Measurements from ENCODE around the gene OCSTAMP. TPM values are rescaled to one million over a fixed set of nuclear protein-coding genes. Genes with fewer than 3 reads are reported as not detected.

Gene OCSTAMP
- polyA plus RNA-seq, 4 donors, result 0.01 TPM; not detected in 3

- Histone ChIP-seq H3K27ac (ENCODE audit: low read depth in 1 of 3, low read length in 2 of 3) (no peak overlapping the region), H3K4me3 (ENCODE audit: low read depth in 1 of 3, low read length in 3 of 3) (no peak overlapping the region), H3K27me3 (ENCODE audit: control insufficient read depth in 3 of 3, insufficient read depth in 3 of 3, low read length in 3 of 3) (no peaks in the 10 kb centered on the region), H3K9me3 (ENCODE audit: control insufficient read depth in 2 of 2, insufficient read depth in 1 of 2, low read depth in 1 of 2, low read length in 1 of 2) (peaks cover 0 to 3% of the 10 kb centered on the region in 2 donors), H3K4me1 (ENCODE audit: control insufficient read depth in 3 of 3, insufficient read depth in 2 of 3, low read depth in 1 of 3, low read length in 2 of 3) (no peaks in the 10 kb centered on the region), H3K36me3 (ENCODE audit: control insufficient read depth in 3 of 3, insufficient read depth in 2 of 3, low read depth in 1 of 3, low read length in 3 of 3) (no peaks in the 10 kb centered on the region)
- no peak for FAIRE-seq
- DNase-seq, result no peak
- 76 to 81% (median 79%) methylated on average over 6 of the region's 6 CpGs for WGBS, 3 donors
Observed at GRCh38 chr20:46576774-46577395, 26.4 kb upstream of the OCSTAMP start.

- Histone ChIP-seq H3K4me3 (ENCODE audit: low read depth in 1 of 3, low read length in 3 of 3) (no peak overlapping the region), H3K9me3 (ENCODE audit: control insufficient read depth in 2 of 2, insufficient read depth in 1 of 2, low read depth in 1 of 2, low read length in 1 of 2) (peaks cover 0 to 1% of the 10 kb centered on the region in 2 donors), H3K27me3 (ENCODE audit: control insufficient read depth in 3 of 3, insufficient read depth in 3 of 3, low read length in 3 of 3) (no peaks in the 10 kb centered on the region), H3K4me1 (ENCODE audit: control insufficient read depth in 3 of 3, insufficient read depth in 2 of 3, low read depth in 1 of 3, low read length in 2 of 3) (no peaks in the 10 kb centered on the region), H3K27ac (ENCODE audit: low read depth in 1 of 3, low read length in 2 of 3) (no peak overlapping the region), H3K36me3 (ENCODE audit: control insufficient read depth in 3 of 3, insufficient read depth in 2 of 3, low read depth in 1 of 3, low read length in 3 of 3) (no peaks in the 10 kb centered on the region)
- FAIRE-seq (no peak), DNase-seq (no peak)
- WGBS, 3 donors, result 46 to 54% (median 50%) methylated on average over 9 of the region's 9 CpGs
Observed at GRCh38 chr20:46575937-46576461, 25.5 kb upstream of the OCSTAMP start.

- 49 to 77% (median 62%) methylated on average over 5 of the region's 5 CpGs for WGBS, 3 donors
- no peak for DNase-seq
- Histone ChIP-seq H3K4me1 (ENCODE audit: control insufficient read depth in 3 of 3, insufficient read depth in 2 of 3, low read depth in 1 of 3, low read length in 2 of 3) (no peaks in the 10 kb centered on the region), H3K9me3 (ENCODE audit: control insufficient read depth in 2 of 2, insufficient read depth in 1 of 2, low read depth in 1 of 2, low read length in 1 of 2) (no peaks in the 10 kb centered on the region), H3K36me3 (ENCODE audit: control insufficient read depth in 3 of 3, insufficient read depth in 2 of 3, low read depth in 1 of 3, low read length in 3 of 3) (no peaks in the 10 kb centered on the region), H3K4me3 (ENCODE audit: low read depth in 1 of 3, low read length in 3 of 3) (no peak overlapping the region), H3K27me3 (ENCODE audit: control insufficient read depth in 3 of 3, insufficient read depth in 3 of 3, low read length in 3 of 3) (no peaks in the 10 kb centered on the region), H3K27ac (ENCODE audit: low read depth in 1 of 3, low read length in 2 of 3) (no peak overlapping the region)
- no peak for FAIRE-seq
Observed at GRCh38 chr20:46575394-46575793, 24.9 kb upstream of the OCSTAMP start.

- DNase-seq, result no peak
- Histone ChIP-seq H3K4me3 (ENCODE audit: low read depth in 1 of 3, low read length in 3 of 3) (no peak overlapping the region), H3K27me3 (ENCODE audit: control insufficient read depth in 3 of 3, insufficient read depth in 3 of 3, low read length in 3 of 3) (no peaks in the 10 kb centered on the region), H3K4me1 (ENCODE audit: control insufficient read depth in 3 of 3, insufficient read depth in 2 of 3, low read depth in 1 of 3, low read length in 2 of 3) (no peaks in the 10 kb centered on the region), H3K27ac (ENCODE audit: low read depth in 1 of 3, low read length in 2 of 3) (no peak overlapping the region), H3K9me3 (ENCODE audit: control insufficient read depth in 2 of 2, insufficient read depth in 1 of 2, low read depth in 1 of 2, low read length in 1 of 2) (no peaks in the 10 kb centered on the region), H3K36me3 (ENCODE audit: control insufficient read depth in 3 of 3, insufficient read depth in 2 of 3, low read depth in 1 of 3, low read length in 3 of 3) (no peaks in the 10 kb centered on the region)
- no peak for FAIRE-seq
- 56 to 72% (median 62%) methylated on average over 19 of the region's 19 CpGs for WGBS, 3 donors
Observed at GRCh38 chr20:46573788-46574584, 23.5 kb upstream of the OCSTAMP start.

GRCh38 chr20:46573234-46573633 lies 22.8 kb upstream of the OCSTAMP start:
- WGBS, 3 donors, result 54 to 65% (median 61%) methylated on average over 6 of the region's 6 CpGs
- no peak overlapping the region for H3K4me3 ChIP-seq (ENCODE audit: low read depth in 1 of 3, low read length in 3 of 3)
- no peaks in the 10 kb centered on the region for H3K36me3 ChIP-seq (ENCODE audit: control insufficient read depth in 3 of 3, insufficient read depth in 2 of 3, low read depth in 1 of 3, low read length in 3 of 3)
- DNase-seq (no peak), FAIRE-seq (no peak)
- H3K27ac ChIP-seq (ENCODE audit: low read depth in 1 of 3, low read length in 2 of 3), result no peak overlapping the region
- H3K27me3 ChIP-seq (ENCODE audit: control insufficient read depth in 3 of 3, insufficient read depth in 3 of 3, low read length in 3 of 3), result no peaks in the 10 kb centered on the region
- H3K9me3 ChIP-seq (ENCODE audit: control insufficient read depth in 2 of 2, insufficient read depth in 1 of 2, low read depth in 1 of 2, low read length in 1 of 2), result no peaks in the 10 kb centered on the region
- peaks cover 0 to 3% (median 0%) of the 10 kb centered on the region in 3 donors for H3K4me1 ChIP-seq (ENCODE audit: control insufficient read depth in 3 of 3, insufficient read depth in 2 of 3, low read depth in 1 of 3, low read length in 2 of 3)

- Histone ChIP-seq H3K27ac (ENCODE audit: low read depth in 1 of 3, low read length in 2 of 3) (no peak overlapping the region), H3K27me3 (ENCODE audit: control insufficient read depth in 3 of 3, insufficient read depth in 3 of 3, low read length in 3 of 3) (no peaks in the 10 kb centered on the region), H3K9me3 (ENCODE audit: control insufficient read depth in 2 of 2, insufficient read depth in 1 of 2, low read depth in 1 of 2, low read length in 1 of 2) (no peaks in the 10 kb centered on the region), H3K4me1 (ENCODE audit: control insufficient read depth in 3 of 3, insufficient read depth in 2 of 3, low read depth in 1 of 3, low read length in 2 of 3) (peaks cover 0 to 3% (median 0%) of the 10 kb centered on the region in 3 donors), H3K36me3 (ENCODE audit: control insufficient read depth in 3 of 3, insufficient read depth in 2 of 3, low read depth in 1 of 3, low read length in 3 of 3) (no peaks in the 10 kb centered on the region), H3K4me3 (ENCODE audit: low read depth in 1 of 3, low read length in 3 of 3) (no peak overlapping the region)
- no peak for DNase-seq
- no peak for FAIRE-seq
- 77 to 85% (median 80%) methylated on average over 3 of the region's 3 CpGs for WGBS, 3 donors
Observed at GRCh38 chr20:46572790-46573189, 22.3 kb upstream of the OCSTAMP start.

- H3K4me1 ChIP-seq (ENCODE audit: control insufficient read depth in 3 of 3, insufficient read depth in 2 of 3, low read depth in 1 of 3, low read length in 2 of 3), result peaks cover 0 to 3% (median 0%) of the 10 kb centered on the region in 3 donors
- H3K4me3 ChIP-seq (ENCODE audit: low read depth in 1 of 3, low read length in 3 of 3), result no peak overlapping the region
- FAIRE-seq (no peak), DNase-seq (no peak)
- no peaks in the 10 kb centered on the region for H3K27me3 ChIP-seq (ENCODE audit: control insufficient read depth in 3 of 3, insufficient read depth in 3 of 3, low read length in 3 of 3)
- no peaks in the 10 kb centered on the region for H3K36me3 ChIP-seq (ENCODE audit: control insufficient read depth in 3 of 3, insufficient read depth in 2 of 3, low read depth in 1 of 3, low read length in 3 of 3)
- no peaks in the 10 kb centered on the region for H3K9me3 ChIP-seq (ENCODE audit: control insufficient read depth in 2 of 2, insufficient read depth in 1 of 2, low read depth in 1 of 2, low read length in 1 of 2)
- no peak overlapping the region for H3K27ac ChIP-seq (ENCODE audit: low read depth in 1 of 3, low read length in 2 of 3)
- 53 to 64% (median 54%) methylated on average over 8 of the region's 8 CpGs for WGBS, 3 donors
Observed at GRCh38 chr20:46572153-46572552, 21.7 kb upstream of the OCSTAMP start.

GRCh38 chr20:46571418-46571817 lies 21.0 kb upstream of the OCSTAMP start:
- H3K9me3 ChIP-seq (ENCODE audit: control insufficient read depth in 2 of 2, insufficient read depth in 1 of 2, low read depth in 1 of 2, low read length in 1 of 2), result no peaks in the 10 kb centered on the region
- no peaks in the 10 kb centered on the region for H3K36me3 ChIP-seq (ENCODE audit: control insufficient read depth in 3 of 3, insufficient read depth in 2 of 3, low read depth in 1 of 3, low read length in 3 of 3)
- FAIRE-seq (no peak), DNase-seq (no peak)
- H3K27ac ChIP-seq (ENCODE audit: low read depth in 1 of 3, low read length in 2 of 3), result no peak overlapping the region
- 87 to 99% (median 94%) methylated on average over 2 of the region's 2 CpGs for WGBS, 3 donors
- H3K4me1 ChIP-seq (ENCODE audit: control insufficient read depth in 3 of 3, insufficient read depth in 2 of 3, low read depth in 1 of 3, low read length in 2 of 3), result peaks cover 0 to 3% (median 0%) of the 10 kb centered on the region in 3 donors
- H3K27me3 ChIP-seq (ENCODE audit: control insufficient read depth in 3 of 3, insufficient read depth in 3 of 3, low read length in 3 of 3), result no peaks in the 10 kb centered on the region
- no peak overlapping the region for H3K4me3 ChIP-seq (ENCODE audit: low read depth in 1 of 3, low read length in 3 of 3)
